Ovary (tissue), 3 donors: ENCODE measurements around the gene IFT88.

ENCODE experiments used
- EP300 ChIP-seq: sonication (generic); formaldehyde crosslinking; IDR thresholded peaks from one replicate; pipeline ENCODE4 v1.6.1; 2017; ENCODE audit warnings: antibody characterized with exemption
- POLR2A ChIP-seq: fragments of 450-650 bp; IDR thresholded peaks from one replicate; pipeline ENCODE4 v1.6.1; 2017; ENCODE audit warnings: antibody characterized with exemption, mild to moderate bottlenecking, moderate library complexity
- TF ChIP-seq, protein P1 (sequence below), 3 donors: fragments of 450-650 bp in 2 of 3; fragments of 200-600 bp in 1 of 3; IDR thresholded peaks; one replicate each; pipeline versions ENCODE4 v1.5.1 to v1.8.0; 2016 to 2022; ENCODE audit warnings: antibody characterized with exemption in 3 of 3, mild to moderate bottlenecking in 1 of 3
- donor health status: DM: no; HTN: no; CAD: no.

GRCh38 chr13:20558982-20559381 is 8.0 kb upstream of the IFT88 start:
- TF ChIP-seq, protein P1, sequence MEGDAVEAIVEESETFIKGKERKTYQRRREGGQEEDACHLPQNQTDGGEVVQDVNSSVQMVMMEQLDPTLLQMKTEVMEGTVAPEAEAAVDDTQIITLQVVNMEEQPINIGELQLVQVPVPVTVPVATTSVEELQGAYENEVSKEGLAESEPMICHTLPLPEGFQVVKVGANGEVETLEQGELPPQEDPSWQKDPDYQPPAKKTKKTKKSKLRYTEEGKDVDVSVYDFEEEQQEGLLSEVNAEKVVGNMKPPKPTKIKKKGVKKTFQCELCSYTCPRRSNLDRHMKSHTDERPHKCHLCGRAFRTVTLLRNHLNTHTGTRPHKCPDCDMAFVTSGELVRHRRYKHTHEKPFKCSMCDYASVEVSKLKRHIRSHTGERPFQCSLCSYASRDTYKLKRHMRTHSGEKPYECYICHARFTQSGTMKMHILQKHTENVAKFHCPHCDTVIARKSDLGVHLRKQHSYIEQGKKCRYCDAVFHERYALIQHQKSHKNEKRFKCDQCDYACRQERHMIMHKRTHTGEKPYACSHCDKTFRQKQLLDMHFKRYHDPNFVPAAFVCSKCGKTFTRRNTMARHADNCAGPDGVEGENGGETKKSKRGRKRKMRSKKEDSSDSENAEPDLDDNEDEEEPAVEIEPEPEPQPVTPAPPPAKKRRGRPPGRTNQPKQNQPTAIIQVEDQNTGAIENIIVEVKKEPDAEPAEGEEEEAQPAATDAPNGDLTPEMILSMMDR (IDR thresholded peaks at IDR 0.05): no peak
- TF ChIP-seq POLR2A: no peak
- no peak for TF ChIP-seq EP300
